ENCODE measurements around the gene ADGRG7.
"Not testable (repeated sequence)": the region's sequence is repeated elsewhere in the genome, so short reads cannot be mapped to it uniquely, and the experiment has no call there.

The ADGRG7 gene

GRCh38 chr3:100574536-100574935 lies 34.9 kb upstream of the ADGRG7 start:
- TF ChIP-seq SUZ12 (IDR thresholded peaks at IDR 0.05; ENCODE audit: extremely low read depth, insufficient read depth, insufficient read length) = no peak
- no peak for TF ChIP-seq YY1 (IDR thresholded peaks at IDR 0.05; ENCODE audit: insufficient read depth, insufficient read length)
- TF ChIP-seq ZNF274 (IDR thresholded peaks at IDR 0.05; ENCODE audit: low read depth, low read length) = no peak
- no peaks in the 10 kb centered on the region for H3K4me1 ChIP-seq (ENCODE audit: insufficient read depth, insufficient read length)
- no peaks in the 10 kb centered on the region for H3K36me3 ChIP-seq (ENCODE audit: insufficient read depth, insufficient read length, low read length)
- no peak overlapping the region for H3K9ac ChIP-seq (ENCODE audit: insufficient read length, low read depth)
- H3K27me3 ChIP-seq (ENCODE audit: insufficient read depth, insufficient read length) = no peaks in the 10 kb centered on the region
- DNase-seq (ENCODE audit: low read depth, low spot score) = no peak
- no peaks in the 10 kb centered on the region for H3K9me3 ChIP-seq (ENCODE audit: insufficient read depth, low read length)
- H3K4me3 ChIP-seq (ENCODE audit: insufficient read length, low read depth) = no peak overlapping the region

DNA sequence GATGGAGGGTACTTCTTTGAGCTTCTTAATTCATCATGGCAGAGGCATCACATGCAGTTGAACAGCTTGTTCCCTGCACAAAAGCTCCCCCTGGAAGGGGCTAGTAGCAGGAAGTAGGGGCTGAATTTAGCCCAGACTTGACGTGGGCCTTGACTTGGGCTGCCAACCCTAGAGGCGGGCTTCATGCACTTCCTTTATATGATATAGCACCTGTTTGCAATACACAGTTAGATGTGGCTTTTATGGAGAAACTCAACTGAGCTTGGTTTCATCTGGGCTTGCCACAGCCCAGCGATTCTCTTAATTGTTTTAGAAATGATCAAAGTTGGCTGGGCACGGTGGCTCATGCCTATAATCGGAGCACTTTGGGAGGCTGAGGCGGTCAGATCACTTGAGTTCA lies 33.7 kb upstream of the ADGRG7 start:
- no peaks in the 10 kb centered on the region for H3K4me1 ChIP-seq (ENCODE audit: insufficient read depth, insufficient read length)
- no peaks in the 10 kb centered on the region for H3K36me3 ChIP-seq (ENCODE audit: insufficient read depth, insufficient read length, low read length)
- H3K27me3 ChIP-seq (ENCODE audit: insufficient read depth, insufficient read length) = no peaks in the 10 kb centered on the region
- no peak for DNase-seq (ENCODE audit: low read depth, low spot score)
- no peak overlapping the region for H3K4me3 ChIP-seq (ENCODE audit: insufficient read length, low read depth)
- TF ChIP-seq YY1 (IDR thresholded peaks at IDR 0.05; ENCODE audit: insufficient read depth, insufficient read length) = no peak
- no peak for TF ChIP-seq SUZ12 (IDR thresholded peaks at IDR 0.05; ENCODE audit: extremely low read depth, insufficient read depth, insufficient read length)
- no peak for TF ChIP-seq ZNF274 (IDR thresholded peaks at IDR 0.05; ENCODE audit: low read depth, low read length)
- no peaks in the 10 kb centered on the region for H3K9me3 ChIP-seq (ENCODE audit: insufficient read depth, low read length)
- H3K9ac ChIP-seq (ENCODE audit: insufficient read length, low read depth) = no peak overlapping the region

DNA sequence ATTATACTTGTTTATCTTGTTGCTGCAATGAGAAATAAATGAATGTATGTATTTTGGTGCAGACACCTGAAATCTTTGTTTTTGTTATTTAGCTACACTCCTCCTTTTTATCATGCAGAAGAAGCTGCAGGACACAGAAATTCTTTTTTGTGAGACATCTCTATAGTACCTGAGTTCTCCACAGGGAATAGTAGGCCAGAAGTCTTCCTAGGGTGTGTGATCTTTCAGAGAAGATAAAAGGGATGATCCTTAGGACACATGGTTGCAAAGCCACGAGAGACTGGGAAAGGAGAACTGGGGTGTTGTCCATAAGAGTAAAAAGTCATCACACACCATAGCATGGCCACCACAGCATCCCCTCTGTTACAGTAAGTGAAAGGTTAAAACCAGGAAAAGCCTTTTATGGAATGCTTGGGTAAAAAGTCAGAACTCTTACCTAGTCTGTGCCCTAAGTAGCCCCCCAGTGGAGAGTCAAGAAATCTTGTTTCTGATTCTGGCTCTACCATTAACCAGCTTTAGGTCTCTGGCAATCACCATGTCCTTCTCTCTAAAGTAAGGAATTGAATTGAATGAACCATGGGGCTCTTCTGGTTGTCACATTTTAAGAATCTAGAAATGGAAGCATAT lies 31.9 kb upstream of the ADGRG7 start:
- Histone ChIP-seq H3K27me3 (ENCODE audit: insufficient read depth, insufficient read length) (no peaks in the 10 kb centered on the region), H3K4me1 (ENCODE audit: insufficient read depth, insufficient read length) (no peaks in the 10 kb centered on the region), H3K36me3 (ENCODE audit: insufficient read depth, insufficient read length, low read length) (no peaks in the 10 kb centered on the region), H3K4me3 (ENCODE audit: insufficient read length, low read depth) (no peak overlapping the region), H3K9me3 (ENCODE audit: insufficient read depth, low read length) (no peaks in the 10 kb centered on the region), H3K9ac (ENCODE audit: insufficient read length, low read depth) (no peak overlapping the region)
- no peak for DNase-seq (ENCODE audit: low read depth, low spot score)
- no peak for TF ChIP-seq YY1 (IDR thresholded peaks at IDR 0.05; ENCODE audit: insufficient read depth, insufficient read length)
- TF ChIP-seq SUZ12 (IDR thresholded peaks at IDR 0.05; ENCODE audit: extremely low read depth, insufficient read depth, insufficient read length) = no peak
- no peak for TF ChIP-seq ZNF274 (IDR thresholded peaks at IDR 0.05; ENCODE audit: low read depth, low read length)

- no peak overlapping the region for H3K4me3 ChIP-seq (ENCODE audit: insufficient read length, low read depth)
- no peaks in the 10 kb centered on the region for H3K9me3 ChIP-seq (ENCODE audit: insufficient read depth, low read length)
- no peak for DNase-seq (ENCODE audit: low read depth, low spot score)
- TF ChIP-seq SUZ12 (IDR thresholded peaks at IDR 0.05; ENCODE audit: extremely low read depth, insufficient read depth, insufficient read length) (no peak), ZNF274 (IDR thresholded peaks at IDR 0.05; ENCODE audit: low read depth, low read length) (no peak), YY1 (IDR thresholded peaks at IDR 0.05; ENCODE audit: insufficient read depth, insufficient read length) (no peak)
- H3K4me1 ChIP-seq (ENCODE audit: insufficient read depth, insufficient read length) = no peaks in the 10 kb centered on the region
- H3K9ac ChIP-seq (ENCODE audit: insufficient read length, low read depth) = no peak overlapping the region
- H3K36me3 ChIP-seq (ENCODE audit: insufficient read depth, insufficient read length, low read length) = no peaks in the 10 kb centered on the region
- no peaks in the 10 kb centered on the region for H3K27me3 ChIP-seq (ENCODE audit: insufficient read depth, insufficient read length)
Observed at GRCh38 chr3:100578646-100579045, 30.8 kb upstream of the ADGRG7 start.

DNA sequence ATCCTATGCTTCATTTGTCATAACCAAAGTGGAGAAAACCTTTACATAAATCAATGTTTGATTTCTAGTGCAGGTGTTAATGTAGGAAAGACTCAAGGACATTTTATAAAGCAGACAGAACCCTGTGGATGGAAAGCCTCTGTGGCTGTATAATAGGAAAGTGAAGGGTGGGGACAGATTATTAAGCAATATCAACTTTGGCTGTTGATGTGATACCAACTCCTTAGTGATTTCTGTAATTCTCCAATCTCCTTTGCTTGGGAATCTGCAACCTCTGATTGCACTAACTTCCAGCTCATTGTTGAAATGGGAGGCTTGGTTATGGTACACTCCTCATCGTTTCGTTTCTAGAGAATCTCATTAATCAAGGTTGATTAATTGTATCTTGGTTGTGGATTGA lies 29.3 kb upstream of the ADGRG7 start:
- Histone ChIP-seq H3K4me1 (ENCODE audit: insufficient read depth, insufficient read length) (no peaks in the 10 kb centered on the region), H3K36me3 (ENCODE audit: insufficient read depth, insufficient read length, low read length) (no peaks in the 10 kb centered on the region), H3K4me3 (ENCODE audit: insufficient read length, low read depth) (no peak overlapping the region), H3K27me3 (ENCODE audit: insufficient read depth, insufficient read length) (no peaks in the 10 kb centered on the region), H3K9ac (ENCODE audit: insufficient read length, low read depth) (no peak overlapping the region), H3K9me3 (ENCODE audit: insufficient read depth, low read length) (no peaks in the 10 kb centered on the region)
- no peak for TF ChIP-seq YY1 (IDR thresholded peaks at IDR 0.05; ENCODE audit: insufficient read depth, insufficient read length)
- no peak for TF ChIP-seq ZNF274 (IDR thresholded peaks at IDR 0.05; ENCODE audit: low read depth, low read length)
- TF ChIP-seq SUZ12 (IDR thresholded peaks at IDR 0.05; ENCODE audit: extremely low read depth, insufficient read depth, insufficient read length) = no peak
- DNase-seq (ENCODE audit: low read depth, low spot score) = no peak

DNA sequence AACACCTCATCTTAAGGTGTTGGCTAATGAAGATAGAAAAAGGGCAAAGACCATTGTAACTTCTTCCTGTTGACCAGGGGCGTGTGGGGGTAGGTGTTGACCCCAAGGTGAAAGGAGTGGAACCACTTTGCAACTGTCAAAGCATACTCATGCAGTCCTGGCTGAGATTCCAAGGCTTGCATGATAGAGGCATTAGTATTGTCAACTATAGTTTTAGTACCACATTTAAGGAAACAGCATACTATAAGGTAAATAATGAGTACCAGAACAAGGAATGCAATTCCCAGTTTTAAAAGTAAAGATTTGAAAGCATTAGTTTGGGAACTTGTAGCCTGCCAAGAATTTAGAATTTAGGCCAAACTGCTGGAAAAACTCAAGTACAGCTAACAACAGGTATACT lies 27.8 kb upstream of the ADGRG7 start:
- H3K36me3 ChIP-seq (ENCODE audit: insufficient read depth, insufficient read length, low read length) = no peaks in the 10 kb centered on the region
- DNase-seq (ENCODE audit: low read depth, low spot score) = no peak
- no peak for TF ChIP-seq YY1 (IDR thresholded peaks at IDR 0.05; ENCODE audit: insufficient read depth, insufficient read length)
- no peak for TF ChIP-seq ZNF274 (IDR thresholded peaks at IDR 0.05; ENCODE audit: low read depth, low read length)
- no peak for TF ChIP-seq SUZ12 (IDR thresholded peaks at IDR 0.05; ENCODE audit: extremely low read depth, insufficient read depth, insufficient read length)
- no peaks in the 10 kb centered on the region for H3K27me3 ChIP-seq (ENCODE audit: insufficient read depth, insufficient read length)
- H3K4me3 ChIP-seq (ENCODE audit: insufficient read length, low read depth) = no peak overlapping the region
- H3K4me1 ChIP-seq (ENCODE audit: insufficient read depth, insufficient read length) = no peaks in the 10 kb centered on the region
- H3K9me3 ChIP-seq (ENCODE audit: insufficient read depth, low read length) = peaks cover 8% of the 10 kb centered on the region; the same call in 1 of the 2 replicates
- no peak overlapping the region for H3K9ac ChIP-seq (ENCODE audit: insufficient read length, low read depth)

- H3K9ac ChIP-seq (ENCODE audit: insufficient read length, low read depth); H3K4me1 ChIP-seq (ENCODE audit: insufficient read depth, insufficient read length); H3K27me3 ChIP-seq (ENCODE audit: insufficient read depth, insufficient read length); H3K36me3 ChIP-seq (ENCODE audit: insufficient read depth, insufficient read length, low read length); DNase-seq (ENCODE audit: low read depth, low spot score); H3K4me3 ChIP-seq (ENCODE audit: insufficient read length, low read depth): not testable (repeated sequence)
- peaks cover 13% of the 10 kb centered on the region; the same call in 1 of the 2 replicates for H3K9me3 ChIP-seq (ENCODE audit: insufficient read depth, low read length)
Observed at GRCh38 chr3:100582157-100582556, 27.2 kb upstream of the ADGRG7 start.

Measured in NT2/D1 (cell line).